Keratinocyte (primary cell): Measurements from ENCODE around the gene NDOR1. TPM values are rescaled to one million over a fixed set of nuclear protein-coding genes. Genes with fewer than 3 reads are reported as not detected.

ENCODE experiments used
- DNase-seq: peaks from one replicate; pipeline ENCODE4 v3.0.0-alpha.2; 2011; ENCODE audit warnings: low read depth, missing footprints, low spot score
- FAIRE-seq: peaks from 2 replicates; lab custom pipeline; 2011; peaks lifted over from hg19 to GRCh38; lab: Jason Lieb, UNC
- H2AFZ ChIP-seq: 2 replicates; pipeline ENCODE4 v1.6.0; 2012; ENCODE audit warnings: low read length, control low read depth, inconsistent platforms; ENCODE audit not compliant: control insufficient read depth
- H3K27ac ChIP-seq: 2 replicates; pipeline ENCODE4 v1.5.1; 2011; ENCODE audit warnings: low read length; ENCODE audit not compliant: control insufficient read depth, insufficient read depth
- H3K27me3 ChIP-seq: 3 replicates; pipeline ENCODE4 v1.6.0; 2011; ENCODE audit warnings: low read length; ENCODE audit not compliant: control insufficient read depth, insufficient read depth; ENCODE audit errors: extremely low read depth
- H3K36me3 ChIP-seq, 2 experiments: 2 replicates in 1 of 2; 3 replicates in 1 of 2; pipeline ENCODE4 v1.5.1; 2011; ENCODE audit warnings: low read length in 2 of 2, mild to moderate bottlenecking in 1 of 2; ENCODE audit not compliant: control insufficient read depth in 2 of 2, insufficient read depth in 2 of 2; ENCODE audit errors: extremely low read depth in 1 of 2
- H3K4me1 ChIP-seq: 3 replicates; pipeline ENCODE4 v1.5.1; 2011; ENCODE audit warnings: low read length; ENCODE audit not compliant: control insufficient read depth, insufficient read depth; ENCODE audit errors: extremely low read depth
- H3K4me2 ChIP-seq: 3 replicates; pipeline ENCODE4 v1.6.0; 2011; ENCODE audit warnings: low read depth, low read length; ENCODE audit not compliant: control insufficient read depth, insufficient read depth; ENCODE audit errors: extremely low read depth
- H3K4me3 ChIP-seq, 3 experiments: fragments of 200-600 bp in 1 of 3; sonication (generic) in 1 of 3; 2 replicates in 2 of 3; 3 replicates in 1 of 3; pipeline ENCODE4 v1.5.1; 2011 to 2016; ENCODE audit warnings: low read length in 3 of 3, mild to moderate bottlenecking in 3 of 3, control low read depth in 2 of 3, inconsistent platforms in 1 of 3, low read depth in 1 of 3, mixed read lengths in 1 of 3, mixed run types in 1 of 3, moderate library complexity in 1 of 3; ENCODE audit not compliant: control insufficient read depth in 2 of 3, insufficient read depth in 2 of 3; ENCODE audit errors: extremely low read depth in 1 of 3
- H3K79me2 ChIP-seq: 2 replicates; pipeline ENCODE4 v1.6.0; 2012; ENCODE audit warnings: low read length; ENCODE audit not compliant: control insufficient read depth, insufficient read depth
- H3K9ac ChIP-seq: 3 replicates; pipeline ENCODE4 v1.6.0; 2011; ENCODE audit warnings: low read length; ENCODE audit not compliant: control insufficient read depth, insufficient read depth; ENCODE audit errors: extremely low read depth
- H3K9me1 ChIP-seq: 3 replicates; pipeline ENCODE4 v1.6.0; 2011; ENCODE audit warnings: low read length; ENCODE audit not compliant: control insufficient read depth, insufficient read depth; ENCODE audit errors: extremely low read depth
- H3K9me3 ChIP-seq: 2 replicates; pipeline ENCODE4 v1.5.1; 2012; ENCODE audit warnings: low read depth, low read length; ENCODE audit not compliant: control insufficient read depth
- H4K20me1 ChIP-seq: 3 replicates; pipeline ENCODE4 v1.6.0; 2011; ENCODE audit warnings: low read length; ENCODE audit not compliant: control insufficient read depth, insufficient read depth; ENCODE audit errors: extremely low read depth
- CTCF ChIP-seq, 3 experiments: IDR thresholded peaks in 1 of 3; conservative IDR thresholded peaks in 1 of 3; optimal IDR thresholded peaks in 1 of 3; 2 replicates in 2 of 3; 3 replicates in 1 of 3; pipeline versions ENCODE3 to v1.5.1; 2011; ENCODE audit warnings: low read length in 3 of 3, mild to moderate bottlenecking in 3 of 3, moderate library complexity in 2 of 3, control low read depth in 1 of 3, inconsistent platforms in 1 of 3; ENCODE audit not compliant: insufficient read depth in 2 of 3; ENCODE audit errors: extremely low read depth in 1 of 3
- EZH2 ChIP-seq: IDR thresholded peaks from one replicate; pipeline ENCODE4 v1.6.1; 2012; ENCODE audit warnings: inconsistent platforms, mild to moderate bottlenecking, low read length, moderate library complexity
- dilution Hi-C: fragments of 300-500 bp; cut with MboI; formaldehyde crosslinking; loops from one replicate; pipeline ENCODE4 v1.7.0; 2020; ENCODE audit warnings: low sequenced_read_pairs; ENCODE audit not compliant: extremely low pct_ligation_motif_present
- polyA plus RNA-seq, 5 experiments: library from polyadenylated mRNA; depleted of rRNA in 3 of 5; stranded (reverse) in 3 of 5; stranded (forward) in 1 of 5; unstranded in 1 of 5; fragments of >200 nt; gene quantifications; 1 replicate in 1 of 5; 2 replicates in 3 of 5; 3 replicates in 1 of 5; pipeline versions ENCODE4 v1.2.1 to v1.2.3, GENCODE V29; 2011 to 2012; ENCODE audit warnings: missing spikeins in 2 of 5, low read depth in 1 of 5, low replicate concordance in 1 of 5

NDOR1 gene
- polyA plus RNA-seq, 1 donor (not counting 4 experiments of a cell fraction or from before 2014, with no cell fraction given), result 3.9 TPM

GRCh38 chr9:137218754-137219271 is 13.3 kb downstream of the NDOR1 start:
- no peak overlapping the region for H3K4me2 ChIP-seq
- no peaks in the 10 kb centered on the region for H3K9me1 ChIP-seq
- H4K20me1 ChIP-seq, result no peaks in the 10 kb centered on the region
- H3K27me3 ChIP-seq, result no peaks in the 10 kb centered on the region
- H3K27ac ChIP-seq, result no peak overlapping the region
- no peak for FAIRE-seq
- peaks cover 27% of the 10 kb centered on the region for H3K4me1 ChIP-seq
- dilution Hi-C loops, result no loop called here
- no peaks in the 10 kb centered on the region for H3K9me3 ChIP-seq
- peaks cover 3 to 12% of the 10 kb centered on the region in 2 experiments for H3K36me3 ChIP-seq
- TF ChIP-seq EZH2 (no peak), CTCF (optimal IDR thresholded peaks at IDR 0.05 in 1 of 3, IDR thresholded peaks at IDR 0.05 in 1 of 3, conservative IDR thresholded peaks at IDR 0.05 in 1 of 3; ENCODE audit: extremely low read depth in 1 of 3, insufficient read depth in 2 of 3, low read length in 3 of 3) (no peak)
- no peak overlapping the region for H2AFZ ChIP-seq
- H3K9ac ChIP-seq, result no peak overlapping the region
- H3K4me3 ChIP-seq, result no peak overlapping the region
- no peaks in the 10 kb centered on the region for H3K79me2 ChIP-seq
- no peak for DNase-seq

- Histone ChIP-seq H3K27me3 (no peaks in the 10 kb centered on the region), H3K4me3 (no peak overlapping the region), H3K36me3 (peaks cover 3 to 12% of the 10 kb centered on the region in 2 experiments), H3K9me1 (no peaks in the 10 kb centered on the region), H3K79me2 (no peaks in the 10 kb centered on the region), H3K4me1 (peaks cover 33% of the 10 kb centered on the region), H2AFZ (no peak overlapping the region), H3K27ac (no peak overlapping the region), H4K20me1 (no peaks in the 10 kb centered on the region), H3K9me3 (no peaks in the 10 kb centered on the region), H3K9ac (no peak overlapping the region), H3K4me2 (no peak overlapping the region)
- TF ChIP-seq CTCF (optimal IDR thresholded peaks at IDR 0.05 in 1 of 3, IDR thresholded peaks at IDR 0.05 in 1 of 3, conservative IDR thresholded peaks at IDR 0.05 in 1 of 3; ENCODE audit: extremely low read depth in 1 of 3, insufficient read depth in 2 of 3, low read length in 3 of 3) (no peak), EZH2 (no peak)
- dilution Hi-C loops, result no loop called here
- FAIRE-seq (no peak), DNase-seq (no peak)
Observed at GRCh38 chr9:137219757-137220316, 14.3 kb downstream of the NDOR1 start.
